ENCODE data around the gene GSG1L2. TPM values are rescaled to one million over a fixed set of nuclear protein-coding genes. Genes with fewer than 3 reads are reported as not detected.

GSG1L2 gene
- total RNA-seq, 1 donor from 2014 or later = not detected

DNA sequence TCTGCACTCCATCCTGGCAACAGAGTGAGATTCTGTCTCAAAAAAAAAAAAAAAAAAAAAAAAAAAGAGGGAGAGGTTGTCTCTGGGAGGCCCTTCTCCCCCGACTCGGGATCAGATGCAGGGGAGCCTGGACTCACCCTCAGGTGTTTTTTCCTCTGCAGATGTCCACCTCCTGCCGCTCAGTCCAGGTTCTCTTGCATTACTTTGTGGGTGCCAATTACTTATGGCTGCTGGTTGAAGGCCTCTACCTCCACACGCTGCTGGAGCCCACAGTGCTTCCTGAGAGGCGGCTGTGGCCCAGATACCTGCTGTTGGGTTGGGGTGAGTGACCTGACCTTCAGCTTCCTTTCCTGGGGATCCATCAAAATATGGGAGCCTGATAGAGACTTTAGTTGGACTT, 37.9 kb upstream of the GSG1L2 start:
- H4K20me1 ChIP-seq (ENCODE audit: insufficient read depth, low read length) = no peaks in the 10 kb centered on the region
- no peaks in the 10 kb centered on the region for H3K79me2 ChIP-seq (ENCODE audit: insufficient read depth, low read length)
- no peak overlapping the region for H3K4me3 Mint-ChIP-seq (ENCODE audit: unreplicated experiment)
- no peak overlapping the region for H3K27ac Mint-ChIP-seq (ENCODE audit: unreplicated experiment)
- H2AFZ ChIP-seq (ENCODE audit: low read depth, low read length) = no peak overlapping the region
- no peaks in the 10 kb centered on the region for H3K4me1 Mint-ChIP-seq (ENCODE audit: low read depth, unreplicated experiment)
- H3K9ac ChIP-seq (ENCODE audit: low read length) = no peak overlapping the region
- H3K9me3 Mint-ChIP-seq (ENCODE audit: unreplicated experiment) = peaks cover 13% of the 10 kb centered on the region
- no peaks in the 10 kb centered on the region for H3K27me3 ChIP-seq (ENCODE audit: insufficient read depth, low read length)
- FAIRE-seq = no peak
- no peak overlapping the region for H3K4me2 ChIP-seq (ENCODE audit: low read length)
- H3K9me3 ChIP-seq (ENCODE audit: insufficient read depth, low read depth, low read length) = peaks cover 3% of the 10 kb centered on the region
- peaks cover 3% of the 10 kb centered on the region for H3K36me3 Mint-ChIP-seq (ENCODE audit: low read depth, unreplicated experiment)
- TF ChIP-seq, protein P1, sequence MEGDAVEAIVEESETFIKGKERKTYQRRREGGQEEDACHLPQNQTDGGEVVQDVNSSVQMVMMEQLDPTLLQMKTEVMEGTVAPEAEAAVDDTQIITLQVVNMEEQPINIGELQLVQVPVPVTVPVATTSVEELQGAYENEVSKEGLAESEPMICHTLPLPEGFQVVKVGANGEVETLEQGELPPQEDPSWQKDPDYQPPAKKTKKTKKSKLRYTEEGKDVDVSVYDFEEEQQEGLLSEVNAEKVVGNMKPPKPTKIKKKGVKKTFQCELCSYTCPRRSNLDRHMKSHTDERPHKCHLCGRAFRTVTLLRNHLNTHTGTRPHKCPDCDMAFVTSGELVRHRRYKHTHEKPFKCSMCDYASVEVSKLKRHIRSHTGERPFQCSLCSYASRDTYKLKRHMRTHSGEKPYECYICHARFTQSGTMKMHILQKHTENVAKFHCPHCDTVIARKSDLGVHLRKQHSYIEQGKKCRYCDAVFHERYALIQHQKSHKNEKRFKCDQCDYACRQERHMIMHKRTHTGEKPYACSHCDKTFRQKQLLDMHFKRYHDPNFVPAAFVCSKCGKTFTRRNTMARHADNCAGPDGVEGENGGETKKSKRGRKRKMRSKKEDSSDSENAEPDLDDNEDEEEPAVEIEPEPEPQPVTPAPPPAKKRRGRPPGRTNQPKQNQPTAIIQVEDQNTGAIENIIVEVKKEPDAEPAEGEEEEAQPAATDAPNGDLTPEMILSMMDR (IDR thresholded peaks at IDR 0.05; ENCODE audit: insufficient read depth, low read depth, low read length) = no peak
- no peak for TF ChIP-seq EZH2 (IDR thresholded peaks at IDR 0.05; ENCODE audit: insufficient read depth, low read length)
- DNase-seq (ENCODE audit: low read depth) = no peak
- no peaks in the 10 kb centered on the region for H3K4me1 ChIP-seq (ENCODE audit: insufficient read depth, low read length)
- H3K4me3 ChIP-seq (ENCODE audit: insufficient read depth, low read depth, low read length) = no peak overlapping the region
- no peaks in the 10 kb centered on the region for H3K36me3 ChIP-seq (ENCODE audit: insufficient read depth, low read length)
- H3K27me3 Mint-ChIP-seq (ENCODE audit: low read depth, unreplicated experiment) = peaks cover 15% of the 10 kb centered on the region
- H3K27ac ChIP-seq (ENCODE audit: low read depth, low read length) = no peak overlapping the region

DNA sequence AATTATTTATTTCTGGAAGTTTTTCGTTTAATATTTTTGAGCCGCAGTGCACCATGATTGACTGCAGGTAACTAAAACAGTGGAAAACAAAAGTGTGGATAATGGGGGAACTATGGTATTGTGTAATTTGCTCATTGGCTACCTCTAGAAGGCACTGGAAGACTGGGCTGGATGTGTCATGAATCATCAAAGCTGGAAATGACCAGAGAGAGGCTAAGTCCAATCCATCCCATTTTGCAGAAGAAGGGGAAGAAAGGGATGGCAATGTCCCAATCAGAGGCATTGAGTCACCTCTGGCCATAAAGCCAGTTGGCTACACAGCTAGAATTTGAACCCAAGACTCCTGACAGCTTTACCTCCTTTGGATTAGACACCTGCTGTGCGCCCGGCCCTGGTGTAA, 33.2 kb upstream of the GSG1L2 start:
- Histone ChIP-seq H3K9ac (ENCODE audit: low read length) (no peak overlapping the region), H2AFZ (ENCODE audit: low read depth, low read length) (no peak overlapping the region), H3K79me2 (ENCODE audit: insufficient read depth, low read length) (no peaks in the 10 kb centered on the region), H3K27ac (ENCODE audit: low read depth, low read length) (no peak overlapping the region), H3K9me3 (ENCODE audit: insufficient read depth, low read depth, low read length) (no peaks in the 10 kb centered on the region), H3K4me3 (ENCODE audit: insufficient read depth, low read depth, low read length) (no peak overlapping the region), H3K4me2 (ENCODE audit: low read length) (no peak overlapping the region), H3K27me3 (ENCODE audit: insufficient read depth, low read length) (no peaks in the 10 kb centered on the region), H4K20me1 (ENCODE audit: insufficient read depth, low read length) (no peaks in the 10 kb centered on the region), H3K36me3 (ENCODE audit: insufficient read depth, low read length) (no peaks in the 10 kb centered on the region), H3K4me1 (ENCODE audit: insufficient read depth, low read length) (no peaks in the 10 kb centered on the region)
- FAIRE-seq (no peak), DNase-seq (ENCODE audit: low read depth) (no peak)
- H3K9me3 Mint-ChIP-seq (ENCODE audit: unreplicated experiment) = peaks cover 9% of the 10 kb centered on the region
- H3K27ac Mint-ChIP-seq (ENCODE audit: unreplicated experiment) = no peak overlapping the region
- no peak overlapping the region for H3K4me3 Mint-ChIP-seq (ENCODE audit: unreplicated experiment)
- H3K27me3 Mint-ChIP-seq (ENCODE audit: low read depth, unreplicated experiment) = no peaks in the 10 kb centered on the region
- no peak for TF ChIP-seq EZH2 (IDR thresholded peaks at IDR 0.05; ENCODE audit: insufficient read depth, low read length)
- TF ChIP-seq, protein P1 (IDR thresholded peaks at IDR 0.05; ENCODE audit: insufficient read depth, low read depth, low read length) = no peak
- H3K4me1 Mint-ChIP-seq (ENCODE audit: low read depth, unreplicated experiment) = no peaks in the 10 kb centered on the region
- H3K36me3 Mint-ChIP-seq (ENCODE audit: low read depth, unreplicated experiment) = no peaks in the 10 kb centered on the region

DNA sequence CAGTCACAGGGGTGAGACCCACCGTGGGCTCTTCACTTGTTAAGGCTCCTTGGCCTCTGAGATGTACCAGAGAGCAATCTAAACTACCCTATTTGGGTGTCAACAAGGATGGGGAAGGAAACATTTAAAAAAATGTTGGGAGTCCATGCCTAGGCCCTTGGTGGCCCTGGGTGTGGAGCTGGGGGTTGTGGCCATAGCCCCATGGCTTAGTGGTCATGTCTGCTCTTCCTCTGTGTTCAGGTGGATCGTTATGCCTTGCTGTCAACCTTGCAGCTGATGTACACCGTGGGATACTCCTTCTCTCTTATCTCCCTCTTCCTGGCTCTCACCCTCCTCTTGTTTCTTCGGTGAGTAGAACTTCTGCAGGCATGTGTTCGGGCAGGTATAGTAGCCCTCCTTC, 32.4 kb upstream of the GSG1L2 start:
- Mint-ChIP-seq H3K36me3 (ENCODE audit: low read depth, unreplicated experiment) (no peaks in the 10 kb centered on the region), H3K4me3 (ENCODE audit: unreplicated experiment) (no peak overlapping the region), H3K9me3 (ENCODE audit: unreplicated experiment) (peaks cover 8% of the 10 kb centered on the region), H3K27ac (ENCODE audit: unreplicated experiment) (no peak overlapping the region), H3K4me1 (ENCODE audit: low read depth, unreplicated experiment) (no peaks in the 10 kb centered on the region), H3K27me3 (ENCODE audit: low read depth, unreplicated experiment) (no peaks in the 10 kb centered on the region)
- no peak overlapping the region for H2AFZ ChIP-seq (ENCODE audit: low read depth, low read length)
- no peaks in the 10 kb centered on the region for H3K4me1 ChIP-seq (ENCODE audit: insufficient read depth, low read length)
- H3K4me3 ChIP-seq (ENCODE audit: insufficient read depth, low read depth, low read length) = no peak overlapping the region
- no peaks in the 10 kb centered on the region for H3K79me2 ChIP-seq (ENCODE audit: insufficient read depth, low read length)
- TF ChIP-seq, protein P1 (IDR thresholded peaks at IDR 0.05; ENCODE audit: insufficient read depth, low read depth, low read length) = no peak
- no peak for TF ChIP-seq EZH2 (IDR thresholded peaks at IDR 0.05; ENCODE audit: insufficient read depth, low read length)
- no peaks in the 10 kb centered on the region for H3K36me3 ChIP-seq (ENCODE audit: insufficient read depth, low read length)
- no peak overlapping the region for H3K27ac ChIP-seq (ENCODE audit: low read depth, low read length)
- no peaks in the 10 kb centered on the region for H3K27me3 ChIP-seq (ENCODE audit: insufficient read depth, low read length)
- no peak overlapping the region for H3K9ac ChIP-seq (ENCODE audit: low read length)
- H4K20me1 ChIP-seq (ENCODE audit: insufficient read depth, low read length) = no peaks in the 10 kb centered on the region
- H3K4me2 ChIP-seq (ENCODE audit: low read length) = no peak overlapping the region
- no peak for DNase-seq (ENCODE audit: low read depth)
- H3K9me3 ChIP-seq (ENCODE audit: insufficient read depth, low read depth, low read length) = no peaks in the 10 kb centered on the region
- FAIRE-seq = no peak
